K562 (cell line): ENCODE measurements around the gene OR1N1. TPM values are rescaled to one million over a fixed set of nuclear protein-coding genes. Genes with fewer than 3 reads are reported as not detected.

Source experiments
- ATAC-seq: fragments of 200-7000 bp; cut with Tn5 transposase; 3 replicates; pipeline ENCODE4 v1.9.1; 2020; ENCODE audit warnings: moderate library complexity
- BruUV-seq: library from RNA; stranded (reverse); fragments of 400-500 nt; replicated peaks from 2 replicates; lab custom pipeline; 2021; lab: Mats Ljungman, UMichigan
- CTCF ChIA-PET: fragments of 300-600 bp; formaldehyde crosslinking; extraction: SDS; loops from one replicate; lab custom pipeline; 2021; ENCODE audit warnings: low intra/inter-chr PET ratio; lab: Yijun Ruan, JAX
- POLR2A ChIA-PET: fragments of 300-600, 350-650 bp; sonication (Branson Sonifier 250); formaldehyde crosslinking; extraction: SDS; loops from one replicate; lab custom pipeline; 2021; ENCODE audit warnings: antibody characterized with exemption, inconsistent platforms; lab: Yijun Ruan, JAX
- DNase-seq, 4 experiments: peaks; one replicate each; pipeline versions ENCODE4 v3.0.0 to v3.0.0-alpha.2; 2011 to 2018; ENCODE audit warnings: low spot score in 3 of 4, mixed read lengths in 3 of 4; ENCODE audit errors: extremely low read depth in 1 of 4
- FAIRE-seq: peaks from 2 replicates; lab custom pipeline; 2011; peaks lifted over from hg19 to GRCh38; lab: Jason Lieb, UNC
- H2AFZ ChIP-seq: 2 replicates; pipeline ENCODE4 v1.6.0; 2011; ENCODE audit warnings: low read depth, low read length, control low read depth, inconsistent platforms
- H3K27ac ChIP-seq: fragments of 200-600 bp; 3 replicates; pipeline ENCODE4 v1.8.0; 2011; ENCODE audit warnings: low read depth, mild to moderate bottlenecking, control low read depth, inconsistent platforms, low read length, moderate library complexity, mixed read lengths; ENCODE audit errors: extremely low read depth
- H3K27me3 ChIP-seq, 2 experiments: fragments of 300-600 bp in 1 of 2; 2 replicates in 1 of 2; 3 replicates in 1 of 2; pipeline versions ENCODE4 v1.6.0 to v1.8.0; 2011; ENCODE audit warnings: inconsistent platforms in 2 of 2, low read length in 2 of 2, mild to moderate bottlenecking in 1 of 2, mixed read lengths in 1 of 2, moderate library complexity in 1 of 2; ENCODE audit not compliant: control insufficient read depth in 2 of 2, insufficient read depth in 2 of 2
- H3K36me3 ChIP-seq: fragments of 300-600 bp; 3 replicates; pipeline ENCODE4 v1.8.0; 2011; ENCODE audit warnings: mild to moderate bottlenecking, low read length, inconsistent platforms; ENCODE audit not compliant: control insufficient read depth, insufficient read depth
- H3K4me1 ChIP-seq, 2 experiments: fragments of 200-600 bp in 1 of 2; replicated peaks in 1 of 2; 2 replicates in 1 of 2; 3 replicates in 1 of 2; pipeline versions ENCODE4 v1.5.1 to v1.8.0; 2011; ENCODE audit warnings: inconsistent platforms in 2 of 2, low read length in 2 of 2, mild to moderate bottlenecking in 1 of 2, mixed read lengths in 1 of 2, moderate library complexity in 1 of 2; ENCODE audit not compliant: control insufficient read depth in 2 of 2, insufficient read depth in 2 of 2
- H3K4me2 ChIP-seq: 2 replicates; pipeline ENCODE4 v1.6.1; 2011; ENCODE audit warnings: low read length, control low read depth, inconsistent platforms, mixed read lengths; ENCODE audit not compliant: insufficient read depth
- H3K4me3 ChIP-seq: fragments of 200-600 bp; sonication (generic), shearing (Covaris generic); 2 replicates; pipeline ENCODE4 v1.5.1; 2016; ENCODE audit warnings: control low read depth, inconsistent platforms
- H3K79me2 ChIP-seq: fragments of 200-600 bp; 3 replicates; pipeline ENCODE4 v1.8.0; 2011; ENCODE audit warnings: low read length, inconsistent platforms; ENCODE audit not compliant: control insufficient read depth, insufficient read depth
- H3K9ac ChIP-seq, 2 experiments: 2 replicates each; pipeline versions ENCODE4 v1.6.0 to v1.6.1; 2011; ENCODE audit warnings: low read depth in 2 of 2, low read length in 2 of 2, control low read depth in 1 of 2, inconsistent platforms in 1 of 2, mild to moderate bottlenecking in 1 of 2, mixed read lengths in 1 of 2; ENCODE audit not compliant: insufficient read depth in 1 of 2
- H3K9me1 ChIP-seq: one replicate; pipeline ENCODE4 v1.6.0; 2011; ENCODE audit warnings: inconsistent platforms, mild to moderate bottlenecking, low read length, moderate library complexity; ENCODE audit not compliant: control insufficient read depth, insufficient read depth
- H3K9me3 ChIP-seq: replicated peaks from 2 replicates; pipeline ENCODE4 v1.5.1; 2011; ENCODE audit warnings: low read depth, low read length, inconsistent platforms; ENCODE audit not compliant: control insufficient read depth, insufficient read depth
- H4K20me1 ChIP-seq: replicated peaks from 2 replicates; pipeline ENCODE4 v1.6.1; 2011; ENCODE audit warnings: low read length, inconsistent platforms, mixed read lengths; ENCODE audit not compliant: control insufficient read depth, insufficient read depth
- CC2D1A ChIP-seq: fragments of 450-650 bp; IDR thresholded peaks from 2 replicates; pipeline ENCODE4 v1.6.1; 2017; ENCODE audit warnings: mild to moderate bottlenecking
- ESRRB ChIP-seq: fragments of 250-450 bp; sonication (Bioruptor Pico); IDR thresholded peaks from 2 replicates; pipeline ENCODE4 v1.5.0; 2020; ENCODE audit warnings: mild to moderate bottlenecking, moderate library complexity, borderline replicate concordance
- EZH2 ChIP-seq: IDR thresholded peaks from 2 replicates; pipeline ENCODE4 v1.6.1; 2012; ENCODE audit warnings: low read depth, mild to moderate bottlenecking, inconsistent platforms, low read length, borderline replicate concordance
- FOXA3 ChIP-seq, 2 experiments: fragments of 450-650 bp in 1 of 2; sonication (generic) in 1 of 2; formaldehyde crosslinking; IDR thresholded peaks in 1 of 2; conservative IDR thresholded peaks in 1 of 2; 2 replicates each; pipeline versions ENCODE4 v1.4.0 to v1.8.0; 2020 to 2022; ENCODE audit warnings: mild to moderate bottlenecking in 2 of 2, missing genetic modification reagents in 1 of 2
- HNRNPL ChIP-seq: fragments of 200-400 bp; formaldehyde crosslinking; IDR thresholded peaks from 2 replicates; pipeline ENCODE4 v1.6.1; 2017; ENCODE audit warnings: low read depth, mild to moderate bottlenecking, low read length
- POLR2AphosphoS5 ChIP-seq: IDR thresholded peaks from 2 replicates; pipeline ENCODE4 v1.6.1; 2011; ENCODE audit warnings: mild to moderate bottlenecking, low read depth, low read length, moderate library complexity; ENCODE audit not compliant: control insufficient read depth, insufficient read depth
- POLR2H ChIP-seq: IDR thresholded peaks from 2 replicates; pipeline ENCODE4 v1.6.1; 2016; ENCODE audit warnings: missing genetic modification characterization, low read depth, mild to moderate bottlenecking, control low read depth, missing compliant biosample characterization, moderate library complexity
- PURB ChIP-seq: sonication (generic); formaldehyde crosslinking; IDR thresholded peaks from 2 replicates; pipeline ENCODE4 v1.9.0; 2021; ENCODE audit warnings: low read depth, mild to moderate bottlenecking, missing genetic modification reagents
- ZEB2 ChIP-seq: fragments of 450-650 bp; IDR thresholded peaks from 2 replicates; pipeline ENCODE4 v1.6.1; 2016
- ZNF561 ChIP-seq: fragments of 450-650 bp; formaldehyde crosslinking; conservative IDR thresholded peaks from 2 replicates; pipeline ENCODE4 v1.4.0; 2020; ENCODE audit warnings: mild to moderate bottlenecking, moderate library complexity
- WGBS: fragments of 100-300 bp; shearing (Covaris generic); methylation state at CpG from one replicate; pipeline ENCODE4 v1.1.6; 2016; ENCODE audit warnings: low coverage, mixed read lengths; ENCODE audit not compliant: insufficient coverage; ENCODE audit errors: missing lambda C conversion rate; 5-methylcytosine and 5-hydroxymethylcytosine counted together
- in situ Hi-C: fragments of 300-500 bp; cut with MboI; formaldehyde crosslinking; loops from 4 replicates; pipeline ENCODE4 v1.15.0; 2018; ENCODE audit warnings: inconsistent platforms, mixed read lengths
- intact Hi-C: fragments of 100-400 bp; cut with micrococcal nuclease; formaldehyde crosslinking; loops from 2 replicates; pipeline ENCODE4 v1.14.2; 2022
- polyA plus RNA-seq, 8 experiments: library from polyadenylated mRNA; depleted of rRNA in 4 of 8; stranded (reverse) in 5 of 8; unstranded in 3 of 8; fragments of >200 nt; fragmentation: Nextera tagmentation in 2 of 8; fragmentation: Illumina TruSeq in 1 of 8; extraction: Ambion mirVana in 2 of 8; extraction: Trizol in 1 of 8; gene quantifications; 2 replicates each; pipeline versions ENCODE4 v1.2.1 to v1.2.3, GENCODE V29; 2011 to 2014; ENCODE audit warnings: inconsistent platforms in 1 of 8, missing spikeins in 1 of 8
- total RNA-seq, 7 experiments: library from RNA; depleted of rRNA in 6 of 7; stranded (reverse); fragments of >200 nt in 6 of 7; fragmentation: Illumina TruSeq in 2 of 7; extraction: Trizol in 2 of 7; gene quantifications; 2 replicates each; pipeline versions ENCODE4 v1.2.1 to v1.2.3, GENCODE V29; 2011 to 2021; ENCODE audit warnings: low replicate concordance in 1 of 7
- TF ChIP-seq, protein P1 (sequence below): fragments of 250-450 bp; sonication (Bioruptor Pico); IDR thresholded peaks from 2 replicates; pipeline ENCODE4 v1.4.0; 2020
- TF ChIP-seq, protein P2 (sequence below): IDR thresholded peaks from 2 replicates; pipeline ENCODE4 v1.6.1; 2014; ENCODE audit warnings: antibody characterized with exemption
- TF ChIP-seq, protein P3 (sequence below): fragments of 250-450 bp; sonication (Bioruptor Pico); IDR thresholded peaks from 2 replicates; pipeline ENCODE4 v1.9.0; 2021; ENCODE audit warnings: mild to moderate bottlenecking, inconsistent platforms

Gene OR1N1
- total and polyA plus RNA-seq, 9 of the 15 experiments (the other 6 are each of a cell fraction or from before 2014, with no cell fraction given): not detected

DNA sequence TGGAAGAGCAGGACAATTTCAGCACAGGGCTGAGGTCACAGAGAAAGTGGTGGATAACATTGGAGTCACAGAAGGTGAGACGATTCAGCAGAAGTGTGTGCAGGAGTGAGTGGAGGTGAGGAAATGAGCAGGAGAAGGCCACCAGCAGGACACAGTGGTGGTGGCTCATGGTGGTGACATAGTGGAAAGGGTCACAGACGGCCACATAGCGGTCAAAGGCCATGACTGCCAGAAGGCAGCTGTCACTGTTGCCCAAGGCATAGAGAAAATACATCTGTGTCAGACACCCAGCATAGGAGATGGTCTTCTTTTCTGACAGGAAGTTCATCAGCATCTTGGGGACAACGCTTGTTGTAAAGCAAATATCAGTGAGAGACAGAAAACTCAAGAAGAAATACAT is 40.8 kb upstream of the OR1N1 start:
- H3K4me2 ChIP-seq: no peak overlapping the region
- no TSS peak for BruUV-seq
- in situ Hi-C loops: no loop called here
- H3K4me3 ChIP-seq: no peak overlapping the region
- no peaks in the 10 kb centered on the region for H3K27me3 ChIP-seq
- POLR2A ChIA-PET: no interaction called here
- no peaks in the 10 kb centered on the region for H3K9me3 ChIP-seq
- no peaks in the 10 kb centered on the region for H3K36me3 ChIP-seq
- no peak overlapping the region for H3K9ac ChIP-seq
- peak in 1 of 4 experiments; percentile 6 for DNase-seq
- intact Hi-C loops: no loop called here
- 22% methylated on average over 4 of the region's 4 CpGs for WGBS
- CTCF ChIA-PET: no interaction called here
- no peaks in the 10 kb centered on the region for H3K9me1 ChIP-seq
- no peak overlapping the region for H3K27ac ChIP-seq
- ATAC-seq: peak; percentile 64; the same call in 2 of the 3 replicates
- no peaks in the 10 kb centered on the region for H3K79me2 ChIP-seq
- H3K4me1 ChIP-seq: no peaks in the 10 kb centered on the region; a peak in 2 of 5 replicates
- H4K20me1 ChIP-seq: no peaks in the 10 kb centered on the region
- FAIRE-seq: peak; percentile 29
- H2AFZ ChIP-seq: peak overlapping the region; percentile 62
- TF ChIP-seq FOXA3 (CRISPR knock-in tag; conservative IDR thresholded peaks at IDR 0.05 in 1 of 2, IDR thresholded peaks at IDR 0.05 in 1 of 2) (no peak), EZH2 (no peak), PURB (CRISPR knock-in tag) (no peak), CC2D1A (no peak), ESRRB (CRISPR knock-in tag) (no peak), ZNF561 (no peak), HNRNPL (no peak), POLR2H (tag) (no peak), POLR2AphosphoS5 (no peak), ZEB2 (no peak)
- TF ChIP-seq, protein P1, sequence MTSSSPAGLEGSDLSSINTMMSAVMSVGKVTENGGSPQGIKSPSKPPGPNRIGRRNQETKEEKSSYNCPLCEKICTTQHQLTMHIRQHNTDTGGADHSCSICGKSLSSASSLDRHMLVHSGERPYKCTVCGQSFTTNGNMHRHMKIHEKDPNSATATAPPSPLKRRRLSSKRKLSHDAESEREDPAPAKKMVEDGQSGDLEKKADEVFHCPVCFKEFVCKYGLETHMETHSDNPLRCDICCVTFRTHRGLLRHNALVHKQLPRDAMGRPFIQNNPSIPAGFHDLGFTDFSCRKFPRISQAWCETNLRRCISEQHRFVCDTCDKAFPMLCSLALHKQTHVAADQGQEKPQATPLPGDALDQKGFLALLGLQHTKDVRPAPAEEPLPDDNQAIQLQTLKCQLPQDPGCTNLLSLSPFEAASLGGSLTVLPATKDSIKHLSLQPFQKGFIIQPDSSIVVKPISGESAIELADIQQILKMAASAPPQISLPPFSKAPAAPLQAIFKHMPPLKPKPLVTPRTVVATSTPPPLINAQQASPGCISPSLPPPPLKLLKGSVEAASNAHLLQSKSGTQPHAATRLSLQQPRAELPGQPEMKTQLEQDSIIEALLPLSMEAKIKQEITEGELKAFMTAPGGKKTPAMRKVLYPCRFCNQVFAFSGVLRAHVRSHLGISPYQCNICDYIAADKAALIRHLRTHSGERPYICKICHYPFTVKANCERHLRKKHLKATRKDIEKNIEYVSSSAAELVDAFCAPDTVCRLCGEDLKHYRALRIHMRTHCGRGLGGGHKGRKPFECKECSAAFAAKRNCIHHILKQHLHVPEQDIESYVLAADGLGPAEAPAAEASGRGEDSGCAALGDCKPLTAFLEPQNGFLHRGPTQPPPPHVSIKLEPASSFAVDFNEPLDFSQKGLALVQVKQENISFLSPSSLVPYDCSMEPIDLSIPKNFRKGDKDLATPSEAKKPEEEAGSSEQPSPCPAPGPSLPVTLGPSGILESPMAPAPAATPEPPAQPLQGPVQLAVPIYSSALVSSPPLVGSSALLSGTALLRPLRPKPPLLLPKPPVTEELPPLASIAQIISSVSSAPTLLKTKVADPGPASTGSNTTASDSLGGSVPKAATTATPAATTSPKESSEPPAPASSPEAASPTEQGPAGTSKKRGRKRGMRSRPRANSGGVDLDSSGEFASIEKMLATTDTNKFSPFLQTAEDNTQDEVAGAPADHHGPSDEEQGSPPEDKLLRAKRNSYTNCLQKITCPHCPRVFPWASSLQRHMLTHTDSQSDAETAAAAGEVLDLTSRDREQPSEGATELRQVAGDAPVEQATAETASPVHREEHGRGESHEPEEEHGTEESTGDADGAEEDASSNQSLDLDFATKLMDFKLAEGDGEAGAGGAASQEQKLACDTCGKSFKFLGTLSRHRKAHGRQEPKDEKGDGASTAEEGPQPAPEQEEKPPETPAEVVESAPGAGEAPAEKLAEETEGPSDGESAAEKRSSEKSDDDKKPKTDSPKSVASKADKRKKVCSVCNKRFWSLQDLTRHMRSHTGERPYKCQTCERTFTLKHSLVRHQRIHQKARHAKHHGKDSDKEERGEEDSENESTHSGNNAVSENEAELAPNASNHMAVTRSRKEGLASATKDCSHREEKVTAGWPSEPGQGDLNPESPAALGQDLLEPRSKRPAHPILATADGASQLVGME (CRISPR knock-in tag): no peak
- TF ChIP-seq, protein P2, sequence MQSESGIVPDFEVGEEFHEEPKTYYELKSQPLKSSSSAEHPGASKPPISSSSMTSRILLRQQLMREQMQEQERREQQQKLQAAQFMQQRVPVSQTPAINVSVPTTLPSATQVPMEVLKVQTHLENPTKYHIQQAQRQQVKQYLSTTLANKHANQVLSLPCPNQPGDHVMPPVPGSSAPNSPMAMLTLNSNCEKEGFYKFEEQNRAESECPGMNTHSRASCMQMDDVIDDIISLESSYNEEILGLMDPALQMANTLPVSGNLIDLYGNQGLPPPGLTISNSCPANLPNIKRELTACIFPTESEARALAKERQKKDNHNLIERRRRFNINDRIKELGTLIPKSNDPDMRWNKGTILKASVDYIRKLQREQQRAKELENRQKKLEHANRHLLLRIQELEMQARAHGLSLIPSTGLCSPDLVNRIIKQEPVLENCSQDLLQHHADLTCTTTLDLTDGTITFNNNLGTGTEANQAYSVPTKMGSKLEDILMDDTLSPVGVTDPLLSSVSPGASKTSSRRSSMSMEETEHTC: no peak
- TF ChIP-seq, protein P3, sequence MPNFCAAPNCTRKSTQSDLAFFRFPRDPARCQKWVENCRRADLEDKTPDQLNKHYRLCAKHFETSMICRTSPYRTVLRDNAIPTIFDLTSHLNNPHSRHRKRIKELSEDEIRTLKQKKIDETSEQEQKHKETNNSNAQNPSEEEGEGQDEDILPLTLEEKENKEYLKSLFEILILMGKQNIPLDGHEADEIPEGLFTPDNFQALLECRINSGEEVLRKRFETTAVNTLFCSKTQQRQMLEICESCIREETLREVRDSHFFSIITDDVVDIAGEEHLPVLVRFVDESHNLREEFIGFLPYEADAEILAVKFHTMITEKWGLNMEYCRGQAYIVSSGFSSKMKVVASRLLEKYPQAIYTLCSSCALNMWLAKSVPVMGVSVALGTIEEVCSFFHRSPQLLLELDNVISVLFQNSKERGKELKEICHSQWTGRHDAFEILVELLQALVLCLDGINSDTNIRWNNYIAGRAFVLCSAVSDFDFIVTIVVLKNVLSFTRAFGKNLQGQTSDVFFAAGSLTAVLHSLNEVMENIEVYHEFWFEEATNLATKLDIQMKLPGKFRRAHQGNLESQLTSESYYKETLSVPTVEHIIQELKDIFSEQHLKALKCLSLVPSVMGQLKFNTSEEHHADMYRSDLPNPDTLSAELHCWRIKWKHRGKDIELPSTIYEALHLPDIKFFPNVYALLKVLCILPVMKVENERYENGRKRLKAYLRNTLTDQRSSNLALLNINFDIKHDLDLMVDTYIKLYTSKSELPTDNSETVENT: no peak
